Measurements from ENCODE around the gene MAPK10.
"Not testable (repeated sequence)": the region's sequence is repeated elsewhere in the genome, so short reads cannot be mapped to it uniquely, and the experiment has no call there.

Gene MAPK10

GRCh38 chr4:86178211-86178610 is 181.6 kb downstream of the MAPK10 start:
- no peak for FAIRE-seq

GRCh38 chr4:86174506-86174905 is 185.3 kb downstream of the MAPK10 start:
- no peak for FAIRE-seq

GRCh38 chr4:86168335-86168734 is 191.5 kb downstream of the MAPK10 start:
- not testable (repeated sequence) for FAIRE-seq

- FAIRE-seq: no peak
These were observed 199.4 kb downstream of the MAPK10 start for GRCh38 chr4:86160426-86160825.

GRCh38 chr4:86159216-86159615 is 200.6 kb downstream of the MAPK10 start:
- no peak for FAIRE-seq

GRCh38 chr4:86156531-86156930 is 203.3 kb downstream of the MAPK10 start:
- no peak for FAIRE-seq

- no peak for FAIRE-seq
These were observed 204.1 kb downstream of the MAPK10 start for GRCh38 chr4:86155766-86156165.

GRCh38 chr4:86152454-86152853 is 207.4 kb downstream of the MAPK10 start:
- no peak for FAIRE-seq

- no peak for FAIRE-seq
These were observed 208.7 kb downstream of the MAPK10 start for GRCh38 chr4:86151196-86151595.

- FAIRE-seq: no peak
These were observed 218.7 kb downstream of the MAPK10 start for GRCh38 chr4:86141161-86141560.

GRCh38 chr4:86132468-86132867 is 227.4 kb downstream of the MAPK10 start:
- FAIRE-seq: no peak

- FAIRE-seq: peak; percentile 81
These were observed 228.4 kb downstream of the MAPK10 start for GRCh38 chr4:86131456-86131855.

GRCh38 chr4:86130160-86130933 is 229.5 kb downstream of the MAPK10 start:
- FAIRE-seq: no peak

GRCh38 chr4:86129546-86129945 is 230.3 kb downstream of the MAPK10 start:
- no peak for FAIRE-seq

- no peak for FAIRE-seq
These were observed 237.4 kb downstream of the MAPK10 start for GRCh38 chr4:86122404-86122803.

- FAIRE-seq: no peak
These were observed 241.1 kb downstream of the MAPK10 start for GRCh38 chr4:86118711-86119110.

GRCh38 chr4:86117705-86118302 is 242.0 kb downstream of the MAPK10 start:
- FAIRE-seq: no peak

- no peak for FAIRE-seq
These were observed 245.3 kb downstream of the MAPK10 start for GRCh38 chr4:86114563-86114962.

- FAIRE-seq: no peak
These were observed 251.0 kb downstream of the MAPK10 start for GRCh38 chr4:86108834-86109233.

GRCh38 chr4:86108137-86108536 is 251.7 kb downstream of the MAPK10 start:
- FAIRE-seq: no peak

- FAIRE-seq: no peak
These were observed 252.7 kb downstream of the MAPK10 start for GRCh38 chr4:86107112-86107511.

GRCh38 chr4:86106475-86106874 is 253.4 kb downstream of the MAPK10 start:
- no peak for FAIRE-seq

GRCh38 chr4:86101841-86102240 is 258.0 kb downstream of the MAPK10 start:
- FAIRE-seq: no peak

- no peak for FAIRE-seq
These were observed 258.4 kb downstream of the MAPK10 start for GRCh38 chr4:86101410-86101809.
